ENCODE measurements around the gene NRIP1. TPM values are rescaled to one million over a fixed set of nuclear protein-coding genes. Genes with fewer than 3 reads are reported as not detected.

Gene NRIP1
- total RNA-seq, 4 donors from 2014 or later = 31.0 to 33.0 (median 32.2) TPM

DNA sequence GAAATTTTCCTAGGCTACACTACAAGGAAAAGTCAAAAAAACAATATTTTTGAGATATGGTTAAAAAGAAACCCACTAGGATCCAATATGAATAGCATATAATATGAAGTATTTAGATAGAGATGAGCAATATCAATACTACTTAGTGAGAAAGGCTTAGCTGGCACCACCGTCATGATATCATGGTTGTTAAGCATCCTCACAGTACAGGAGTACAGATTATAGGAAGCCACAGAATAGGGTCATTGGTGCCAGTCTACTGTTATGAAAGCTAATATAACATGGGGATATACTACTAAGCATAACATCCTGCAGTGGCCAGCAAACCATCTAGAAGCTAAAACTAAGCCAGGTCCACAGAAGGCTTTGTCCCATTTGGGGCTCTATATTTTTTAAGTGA lies 28.4 kb upstream of the NRIP1 start:
- Histone ChIP-seq H3K4me3 (no peak overlapping the region), H3K36me3 (no peaks in the 10 kb centered on the region), H3K9me3 (no peaks in the 10 kb centered on the region), H3K27me3 (no peaks in the 10 kb centered on the region), H3K27ac (no peak overlapping the region), H3K4me1 (no peaks in the 10 kb centered on the region)
- WGBS, 2 donors = 90 to 93% methylated on average over 1 of the region's 1 CpG
- TF ChIP-seq, protein P1, sequence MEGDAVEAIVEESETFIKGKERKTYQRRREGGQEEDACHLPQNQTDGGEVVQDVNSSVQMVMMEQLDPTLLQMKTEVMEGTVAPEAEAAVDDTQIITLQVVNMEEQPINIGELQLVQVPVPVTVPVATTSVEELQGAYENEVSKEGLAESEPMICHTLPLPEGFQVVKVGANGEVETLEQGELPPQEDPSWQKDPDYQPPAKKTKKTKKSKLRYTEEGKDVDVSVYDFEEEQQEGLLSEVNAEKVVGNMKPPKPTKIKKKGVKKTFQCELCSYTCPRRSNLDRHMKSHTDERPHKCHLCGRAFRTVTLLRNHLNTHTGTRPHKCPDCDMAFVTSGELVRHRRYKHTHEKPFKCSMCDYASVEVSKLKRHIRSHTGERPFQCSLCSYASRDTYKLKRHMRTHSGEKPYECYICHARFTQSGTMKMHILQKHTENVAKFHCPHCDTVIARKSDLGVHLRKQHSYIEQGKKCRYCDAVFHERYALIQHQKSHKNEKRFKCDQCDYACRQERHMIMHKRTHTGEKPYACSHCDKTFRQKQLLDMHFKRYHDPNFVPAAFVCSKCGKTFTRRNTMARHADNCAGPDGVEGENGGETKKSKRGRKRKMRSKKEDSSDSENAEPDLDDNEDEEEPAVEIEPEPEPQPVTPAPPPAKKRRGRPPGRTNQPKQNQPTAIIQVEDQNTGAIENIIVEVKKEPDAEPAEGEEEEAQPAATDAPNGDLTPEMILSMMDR (IDR thresholded peaks at IDR 0.05) = no peak
- no peak for TF ChIP-seq POLR2A (IDR thresholded peaks at IDR 0.05)
- no peak for TF ChIP-seq EP300 (IDR thresholded peaks at IDR 0.05)
- DNase-seq (ENCODE audit: low spot score in 2 of 2) = no peak

DNA sequence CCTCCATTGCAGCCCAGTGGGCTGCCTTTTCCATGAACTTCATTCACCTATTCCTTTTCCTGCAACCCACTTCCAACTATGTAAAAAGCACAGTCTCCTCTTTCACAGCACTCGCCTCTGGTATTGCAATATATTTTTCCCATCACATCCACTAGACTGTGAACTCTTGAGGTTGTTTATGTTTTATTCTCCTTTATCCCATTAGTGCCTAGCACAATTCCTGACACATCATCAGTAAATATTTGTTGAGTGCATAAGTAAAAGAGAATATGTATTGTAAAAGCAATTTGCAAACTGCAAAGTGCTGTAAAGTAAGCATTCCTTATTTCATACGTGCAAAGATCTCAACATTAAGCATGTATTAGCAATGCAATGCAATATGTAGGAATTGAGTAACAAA lies 27.9 kb upstream of the NRIP1 start:
- WGBS, 2 donors = 90 to 91% methylated on average over 2 of the region's 2 CpGs
- no peaks in the 10 kb centered on the region for H3K9me3 ChIP-seq
- H3K4me3 ChIP-seq = no peak overlapping the region
- H3K27me3 ChIP-seq = no peaks in the 10 kb centered on the region
- TF ChIP-seq EP300 (IDR thresholded peaks at IDR 0.05) (no peak), POLR2A (IDR thresholded peaks at IDR 0.05) (no peak)
- TF ChIP-seq, protein P1 (IDR thresholded peaks at IDR 0.05) = no peak
- H3K36me3 ChIP-seq = no peaks in the 10 kb centered on the region
- H3K4me1 ChIP-seq = no peaks in the 10 kb centered on the region
- no peak for DNase-seq (ENCODE audit: low spot score in 2 of 2)
- H3K27ac ChIP-seq = no peak overlapping the region

DNA sequence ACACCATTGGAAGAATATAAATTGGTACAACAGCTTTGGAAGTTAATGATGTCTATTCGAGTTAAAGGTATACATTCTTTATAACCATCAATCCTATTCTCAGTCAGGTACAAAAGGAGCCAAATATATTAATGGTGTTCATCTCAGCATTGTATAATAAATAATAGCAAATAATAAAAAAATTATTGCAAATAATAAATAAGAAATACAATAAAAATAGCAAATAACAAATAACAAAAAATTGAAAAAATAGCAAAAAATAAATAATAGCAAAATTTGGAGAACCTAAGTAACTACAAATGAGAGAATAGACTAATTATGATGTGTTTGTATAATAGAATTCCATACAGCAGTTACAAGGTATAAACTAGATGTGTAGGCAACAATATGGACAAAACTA lies 25.6 kb upstream of the NRIP1 start:
- no peak overlapping the region for H3K27ac ChIP-seq
- 2 to 100% methylated on average over 1 of the region's 1 CpG for WGBS, 2 donors
- H3K36me3 ChIP-seq = no peaks in the 10 kb centered on the region
- H3K9me3 ChIP-seq = no peaks in the 10 kb centered on the region
- DNase-seq (ENCODE audit: low spot score in 2 of 2) = no peak
- no peak overlapping the region for H3K4me3 ChIP-seq
- H3K4me1 ChIP-seq = no peaks in the 10 kb centered on the region
- TF ChIP-seq POLR2A (IDR thresholded peaks at IDR 0.05) = no peak
- no peak for TF ChIP-seq EP300 (IDR thresholded peaks at IDR 0.05)
- TF ChIP-seq, protein P1 (IDR thresholded peaks at IDR 0.05) = no peak
- H3K27me3 ChIP-seq = no peaks in the 10 kb centered on the region

DNA sequence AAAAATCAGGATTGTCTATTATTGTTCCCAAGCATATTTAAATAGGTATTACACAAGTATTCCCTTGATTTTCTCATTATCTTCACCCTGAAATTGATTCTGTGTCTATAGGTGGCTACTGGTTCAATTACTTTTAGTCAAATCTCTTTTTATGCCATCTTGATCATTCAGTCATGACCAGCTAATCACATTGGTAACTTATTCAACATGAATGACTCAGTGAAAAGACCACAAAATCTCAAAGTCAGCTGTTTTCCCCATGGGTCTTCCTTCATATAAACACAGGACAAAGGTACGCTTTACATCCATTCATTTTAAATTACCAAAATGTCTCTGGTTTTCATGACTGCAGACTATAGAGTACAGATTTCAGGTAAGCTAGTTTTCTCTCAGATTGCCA lies 23.7 kb upstream of the NRIP1 start:
- Histone ChIP-seq H3K27me3 (no peaks in the 10 kb centered on the region), H3K4me3 (no peak overlapping the region), H3K27ac (no peak overlapping the region), H3K4me1 (no peaks in the 10 kb centered on the region), H3K36me3 (no peaks in the 10 kb centered on the region), H3K9me3 (no peaks in the 10 kb centered on the region)
- DNase-seq (ENCODE audit: low spot score in 2 of 2) = no peak
- TF ChIP-seq POLR2A (IDR thresholded peaks at IDR 0.05) (no peak), EP300 (IDR thresholded peaks at IDR 0.05) (no peak)
- TF ChIP-seq, protein P1 (IDR thresholded peaks at IDR 0.05) = no peak
- WGBS, 2 donors = 94 to 97% methylated on average over 1 of the region's 1 CpG

DNA sequence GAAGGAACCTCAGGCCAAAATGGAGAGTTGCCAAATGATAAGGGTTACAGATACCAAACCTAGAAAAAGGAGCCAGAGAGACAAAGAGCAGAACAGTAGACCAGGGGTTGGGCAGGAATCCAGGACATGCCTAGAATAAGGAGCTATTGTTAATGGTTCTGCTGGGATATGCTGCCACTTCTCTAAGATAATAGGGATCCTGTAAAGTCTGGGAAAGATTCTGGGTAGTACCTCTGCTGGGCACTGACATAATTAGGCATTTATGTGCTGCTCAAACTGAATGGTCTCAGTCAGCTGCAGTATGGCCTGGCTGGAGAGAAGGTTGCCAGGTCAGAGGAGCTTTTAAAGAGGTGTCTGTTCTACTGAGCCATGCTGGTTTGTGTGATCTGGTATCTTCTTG lies 19.9 kb upstream of the NRIP1 start:
- no peak for TF ChIP-seq EP300 (IDR thresholded peaks at IDR 0.05)
- TF ChIP-seq POLR2A (IDR thresholded peaks at IDR 0.05) = no peak
- TF ChIP-seq, protein P1 (IDR thresholded peaks at IDR 0.05) = no peak
- Histone ChIP-seq H3K27me3 (no peaks in the 10 kb centered on the region), H3K36me3 (no peaks in the 10 kb centered on the region), H3K9me3 (no peaks in the 10 kb centered on the region), H3K27ac (no peak overlapping the region), H3K4me1 (no peaks in the 10 kb centered on the region), H3K4me3 (no peak overlapping the region)
- no peak for DNase-seq (ENCODE audit: low spot score in 2 of 2)

Data from tibial nerve (tissue), 4 donors.